Measurements from ENCODE around the gene PTEN.
A peak's percentile ranks its signal among the peaks of the same experiment; 100 is the strongest.

PTEN gene

DNA sequence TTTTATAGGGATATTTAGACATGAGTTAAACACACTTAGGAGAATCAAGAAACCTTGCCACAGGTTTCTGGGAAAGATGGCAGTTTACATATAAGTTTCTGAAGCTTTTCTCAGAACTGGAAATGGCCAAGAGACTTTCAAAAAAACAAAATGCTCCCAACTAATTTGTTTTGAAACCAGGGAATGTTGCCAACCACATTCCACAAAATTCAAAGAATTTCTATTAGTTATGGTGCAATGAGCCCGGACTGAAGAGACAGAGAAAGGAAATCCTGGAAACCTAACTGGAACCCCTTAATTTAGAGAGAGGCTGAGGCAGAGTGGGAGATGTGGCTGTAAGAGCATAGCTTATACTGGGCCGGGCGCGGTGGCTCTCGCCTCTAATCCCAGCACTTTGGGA is 128.5 kb downstream of the PTEN start:
- no peak overlapping the region for H3K27ac ChIP-seq
- H3K4me1 ChIP-seq, result no peaks in the 10 kb centered on the region
- H4K20me1 ChIP-seq, result no peaks in the 10 kb centered on the region
- no peaks in the 10 kb centered on the region for H3K9me3 ChIP-seq
- no peaks in the 10 kb centered on the region for H3K36me3 ChIP-seq
- no peak overlapping the region for H3K4me3 ChIP-seq
- H3K27me3 ChIP-seq, result no peaks in the 10 kb centered on the region
- TF ChIP-seq Cebpa-rat (IDR thresholded peaks at IDR 0.05), result no peak
- H3K9ac ChIP-seq, result no peak overlapping the region
- H3K4me2 ChIP-seq, result no peak overlapping the region

DNA sequence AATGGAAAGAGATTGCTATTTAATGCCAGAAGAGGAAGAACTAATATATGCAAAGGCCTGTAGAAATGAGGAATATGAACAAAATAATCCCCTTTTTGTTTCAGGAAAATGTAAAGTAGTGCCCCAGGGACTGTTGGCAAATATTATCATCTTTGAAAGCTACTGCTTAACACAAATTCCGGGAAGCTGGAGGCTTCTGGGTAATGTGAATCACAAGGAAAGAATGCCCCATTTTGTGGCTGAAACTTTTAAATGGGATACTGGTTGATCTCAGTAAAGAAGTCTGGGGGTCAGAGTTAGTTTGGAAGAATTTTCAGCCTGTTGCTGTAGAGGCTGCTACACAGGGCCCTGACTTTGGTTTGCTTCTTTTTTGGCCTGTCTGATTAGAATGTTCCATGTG is 141.0 kb downstream of the PTEN start:
- no peaks in the 10 kb centered on the region for H3K27me3 ChIP-seq
- no peak overlapping the region for H3K27ac ChIP-seq
- 0 out of 2 replicates have a peak, but pooled peaks cover 5% of the 10 kb centered on the region for H3K4me1 ChIP-seq
- H3K4me3 ChIP-seq, result no peak overlapping the region
- no peaks in the 10 kb centered on the region for H3K9me3 ChIP-seq
- H4K20me1 ChIP-seq, result no peaks in the 10 kb centered on the region
- 0 out of 2 replicates have a peak overlapping the region, but pooled peaks have one; percentile 1 for H3K4me2 ChIP-seq
- H3K9ac ChIP-seq, result no peak overlapping the region
- no peak for TF ChIP-seq Cebpa-rat (IDR thresholded peaks at IDR 0.05)
- H3K36me3 ChIP-seq, result no peaks in the 10 kb centered on the region

DNA sequence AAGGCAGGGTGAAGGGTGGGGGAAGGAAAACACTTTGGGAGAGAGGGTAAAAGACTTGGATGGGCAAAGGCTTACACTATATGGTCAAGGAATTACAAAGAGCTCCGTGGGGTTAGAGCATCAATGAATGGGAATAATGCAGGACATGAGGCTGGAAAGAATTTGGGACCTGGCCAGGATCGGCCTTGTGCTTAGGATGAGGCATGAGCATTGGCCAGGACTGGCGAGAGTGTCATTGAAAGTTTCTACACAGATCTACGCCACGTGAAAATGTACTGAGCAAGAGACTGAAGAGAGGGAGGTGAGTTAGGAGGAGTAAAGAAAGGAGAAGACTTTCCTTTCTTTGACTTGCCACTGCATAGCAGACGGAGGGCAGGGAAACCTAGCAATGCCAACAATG is 142.8 kb downstream of the PTEN start:
- H3K27me3 ChIP-seq, result no peaks in the 10 kb centered on the region
- no peaks in the 10 kb centered on the region for H3K9me3 ChIP-seq
- no peak for TF ChIP-seq Cebpa-rat (IDR thresholded peaks at IDR 0.05)
- H3K4me3 ChIP-seq, result no peak overlapping the region
- H3K9ac ChIP-seq, result no peak overlapping the region
- no peaks in the 10 kb centered on the region for H3K36me3 ChIP-seq
- H3K4me1 ChIP-seq, result 0 out of 2 replicates have a peak, but pooled peaks cover 5% of the 10 kb centered on the region
- no peaks in the 10 kb centered on the region for H4K20me1 ChIP-seq
- H3K27ac ChIP-seq, result no peak overlapping the region
- no peak overlapping the region for H3K4me2 ChIP-seq

DNA sequence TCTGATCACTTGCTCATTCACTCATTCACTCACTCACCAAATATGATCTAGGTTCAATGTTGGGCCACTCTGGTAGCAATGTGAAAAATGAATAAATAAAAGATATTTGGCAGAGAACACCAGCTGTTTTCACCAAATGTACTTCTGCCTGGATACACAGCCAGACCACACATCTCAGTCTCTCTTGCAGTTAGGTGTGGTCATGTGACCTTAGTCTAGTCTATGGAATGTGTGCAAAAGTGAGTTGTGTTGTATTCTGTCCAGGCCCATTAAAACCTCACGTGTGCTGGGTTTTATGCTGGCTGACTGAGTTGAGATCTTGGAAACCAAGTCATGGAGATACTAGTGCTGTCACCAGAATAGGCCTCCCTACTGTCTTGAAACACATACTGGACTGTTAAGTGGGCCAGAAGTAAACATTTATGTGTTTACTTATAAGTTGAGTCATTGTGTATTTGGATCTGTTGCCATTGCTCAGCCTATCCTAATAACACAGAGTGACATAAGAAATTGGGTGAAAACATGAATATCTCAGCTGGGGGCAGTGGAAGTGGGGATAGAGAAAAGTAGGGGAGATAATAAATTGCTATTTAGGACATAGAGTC is 145.5 kb downstream of the PTEN start:
- Histone ChIP-seq H3K4me2 (no peak overlapping the region), H3K36me3 (no peaks in the 10 kb centered on the region), H4K20me1 (no peaks in the 10 kb centered on the region), H3K27ac (no peak overlapping the region), H3K4me1 (0 out of 2 replicates have a peak, but pooled peaks cover 5% of the 10 kb centered on the region), H3K27me3 (no peaks in the 10 kb centered on the region), H3K9ac (no peak overlapping the region), H3K4me3 (no peak overlapping the region), H3K9me3 (no peaks in the 10 kb centered on the region; the same call in 1 of the 2 replicates)
- TF ChIP-seq Cebpa-rat (IDR thresholded peaks at IDR 0.05), result no peak

DNA sequence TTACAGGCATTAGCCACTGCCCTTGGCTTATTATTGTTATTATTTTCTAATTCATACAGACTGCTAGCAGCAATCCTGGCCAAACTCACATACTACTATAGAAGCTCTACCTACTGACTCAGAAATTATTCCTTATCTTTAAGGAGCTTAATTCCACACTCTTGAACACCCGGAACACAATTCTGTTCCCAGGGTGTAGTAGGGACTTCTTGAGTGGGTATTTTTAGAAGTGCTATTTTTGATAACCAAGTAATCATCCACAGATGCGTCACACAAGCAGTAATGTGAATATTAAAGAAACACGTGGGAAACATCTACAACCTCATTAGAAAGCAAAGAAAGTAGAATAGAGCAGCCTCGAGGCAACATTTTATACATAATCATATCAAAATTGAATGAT is 149.2 kb downstream of the PTEN start:
- Histone ChIP-seq H3K4me1 (no peaks in the 10 kb centered on the region), H3K27me3 (no peaks in the 10 kb centered on the region), H3K27ac (no peak overlapping the region), H4K20me1 (no peaks in the 10 kb centered on the region), H3K36me3 (no peaks in the 10 kb centered on the region), H3K4me3 (no peak overlapping the region), H3K4me2 (no peak overlapping the region), H3K9me3 (no peaks in the 10 kb centered on the region; the same call in 1 of the 2 replicates), H3K9ac (no peak overlapping the region)
- TF ChIP-seq Cebpa-rat (IDR thresholded peaks at IDR 0.05), result no peak

DNA sequence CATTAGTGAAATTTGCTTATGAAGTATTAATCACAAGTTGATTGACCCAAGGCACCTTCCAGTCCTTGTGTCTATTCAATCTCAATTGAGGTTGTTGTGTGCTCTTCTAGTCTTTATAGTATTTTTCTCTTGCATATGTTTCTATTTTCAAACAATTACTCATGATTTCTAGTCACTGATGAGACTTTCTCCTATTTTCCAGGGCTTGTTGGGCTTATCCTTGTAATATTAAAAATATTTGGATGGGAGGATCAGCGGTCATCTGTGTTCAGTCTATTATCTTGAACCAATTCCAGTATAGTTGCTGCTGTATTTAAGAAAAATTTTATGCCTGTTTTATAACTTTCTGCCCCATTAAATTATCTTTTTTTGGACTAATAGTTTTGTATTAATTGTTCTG is 154.4 kb downstream of the PTEN start:
- Histone ChIP-seq H3K4me1 (peaks cover 8% of the 10 kb centered on the region), H3K36me3 (no peaks in the 10 kb centered on the region), H3K27ac (no peak overlapping the region), H3K9me3 (no peaks in the 10 kb centered on the region), H3K4me2 (no peak overlapping the region), H4K20me1 (no peaks in the 10 kb centered on the region), H3K27me3 (no peaks in the 10 kb centered on the region), H3K9ac (no peak overlapping the region), H3K4me3 (no peak overlapping the region)
- TF ChIP-seq Cebpa-rat (IDR thresholded peaks at IDR 0.05), result no peak

DNA sequence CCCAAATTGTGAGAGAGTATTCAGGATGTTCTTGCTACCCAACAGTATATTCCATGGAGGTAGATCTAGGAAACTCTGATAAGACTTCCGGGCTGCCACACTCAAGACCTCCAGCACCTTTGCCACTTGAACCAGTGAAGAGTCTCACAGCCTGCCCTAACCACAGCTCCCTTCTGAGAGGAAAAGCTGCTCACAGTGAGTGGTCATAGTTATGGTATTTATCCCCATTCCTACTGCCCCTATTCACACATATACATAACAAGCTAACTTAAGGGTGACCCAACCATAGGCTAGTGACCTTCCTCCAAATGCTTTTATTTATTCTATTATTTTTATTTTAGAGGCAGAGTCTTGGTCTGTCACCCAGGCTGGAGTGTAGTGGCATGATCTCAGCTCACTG is 156.3 kb downstream of the PTEN start:
- Histone ChIP-seq H3K27me3 (no peaks in the 10 kb centered on the region), H3K9me3 (no peaks in the 10 kb centered on the region), H3K36me3 (no peaks in the 10 kb centered on the region), H4K20me1 (no peaks in the 10 kb centered on the region), H3K4me2 (no peak overlapping the region), H3K9ac (no peak overlapping the region), H3K4me1 (peaks cover 23% of the 10 kb centered on the region), H3K4me3 (no peak overlapping the region), H3K27ac (no peak overlapping the region)
- no peak for TF ChIP-seq Cebpa-rat (IDR thresholded peaks at IDR 0.05)
